ENCODE data around the gene MAPK6.
"Not testable (repeated sequence)": the region's sequence is repeated elsewhere in the genome, so short reads cannot be mapped to it uniquely, and the experiment has no call there.

Gene MAPK6

DNA sequence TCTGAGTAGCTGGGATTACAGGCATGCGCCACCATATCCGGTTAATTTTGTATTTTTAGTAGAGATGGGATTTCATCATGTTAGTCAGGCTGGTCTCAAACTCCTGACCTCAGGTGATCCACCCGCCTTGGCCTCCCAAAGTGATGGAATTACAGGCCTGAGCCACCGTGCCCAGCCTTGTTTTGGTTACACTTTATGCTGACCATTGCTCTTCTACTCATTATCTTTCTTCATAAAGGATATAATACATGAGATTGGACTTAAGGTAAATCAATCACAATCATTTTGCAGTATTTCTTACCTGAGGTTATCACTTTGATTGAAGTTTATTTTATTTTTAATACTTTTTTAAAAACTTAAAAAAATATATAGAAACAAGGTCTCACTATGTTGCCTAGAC, 45.2 kb upstream of the MAPK6 start:
- TF ChIP-seq, protein P1, sequence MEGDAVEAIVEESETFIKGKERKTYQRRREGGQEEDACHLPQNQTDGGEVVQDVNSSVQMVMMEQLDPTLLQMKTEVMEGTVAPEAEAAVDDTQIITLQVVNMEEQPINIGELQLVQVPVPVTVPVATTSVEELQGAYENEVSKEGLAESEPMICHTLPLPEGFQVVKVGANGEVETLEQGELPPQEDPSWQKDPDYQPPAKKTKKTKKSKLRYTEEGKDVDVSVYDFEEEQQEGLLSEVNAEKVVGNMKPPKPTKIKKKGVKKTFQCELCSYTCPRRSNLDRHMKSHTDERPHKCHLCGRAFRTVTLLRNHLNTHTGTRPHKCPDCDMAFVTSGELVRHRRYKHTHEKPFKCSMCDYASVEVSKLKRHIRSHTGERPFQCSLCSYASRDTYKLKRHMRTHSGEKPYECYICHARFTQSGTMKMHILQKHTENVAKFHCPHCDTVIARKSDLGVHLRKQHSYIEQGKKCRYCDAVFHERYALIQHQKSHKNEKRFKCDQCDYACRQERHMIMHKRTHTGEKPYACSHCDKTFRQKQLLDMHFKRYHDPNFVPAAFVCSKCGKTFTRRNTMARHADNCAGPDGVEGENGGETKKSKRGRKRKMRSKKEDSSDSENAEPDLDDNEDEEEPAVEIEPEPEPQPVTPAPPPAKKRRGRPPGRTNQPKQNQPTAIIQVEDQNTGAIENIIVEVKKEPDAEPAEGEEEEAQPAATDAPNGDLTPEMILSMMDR (conservative IDR thresholded peaks at IDR 0.05; ENCODE audit: low read depth) = no peak
- peak overlapping the region; percentile 6; the same call in 1 of the 2 replicates for H3K27ac ChIP-seq
- POLR2A ChIA-PET (ENCODE audit: low non-redundant PET) = no interaction called here
- CTCF ChIA-PET = no interaction called here
- no peak for DNase-seq (ENCODE audit: low spot score)

DNA sequence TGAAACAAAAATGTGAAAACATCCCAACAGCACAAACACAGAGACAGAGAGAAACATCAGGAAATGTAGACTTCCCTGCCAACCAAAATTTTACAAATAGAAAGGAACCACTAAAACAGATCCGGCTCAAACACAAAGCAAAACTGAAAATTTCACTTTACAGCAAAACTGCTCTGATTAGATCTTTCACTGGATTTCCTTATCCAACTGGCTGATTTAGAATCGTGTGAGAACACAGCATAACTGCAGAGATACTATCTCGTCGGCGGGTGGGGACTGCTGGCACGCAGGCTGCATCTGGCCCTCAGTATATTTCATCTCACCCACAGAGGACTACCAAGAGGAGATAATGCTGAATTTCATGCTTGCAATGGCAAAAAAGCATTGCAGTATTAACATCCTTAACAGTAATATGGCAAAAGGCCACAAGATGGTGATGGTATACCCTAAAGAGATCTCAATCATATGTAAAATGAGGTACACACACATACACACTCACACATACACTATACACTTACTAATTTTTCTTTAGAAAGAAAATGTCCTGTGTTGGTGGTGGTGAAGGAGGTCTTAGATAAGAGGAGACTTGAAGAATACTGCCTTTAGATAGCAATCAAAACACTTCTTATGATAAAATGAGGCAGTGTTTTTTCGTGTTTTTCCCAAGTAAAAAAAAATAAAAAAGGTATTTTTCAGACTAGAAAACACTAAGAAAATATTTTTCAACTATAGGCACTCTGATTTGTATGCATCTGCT, 36.8 kb upstream of the MAPK6 start:
- peak; percentile 77 for DNase-seq (ENCODE audit: low spot score)
- peak overlapping the region; percentile 89 for H3K27ac ChIP-seq
- CTCF ChIA-PET = interaction anchor here (0.7 kb wide), 1 partner anchor 377 kb away, joined by 4 read pairs; no protein-coding TSS in a partner anchor
- TF ChIP-seq, protein P1 (conservative IDR thresholded peaks at IDR 0.05; ENCODE audit: low read depth) = peak; percentile 81
- POLR2A ChIA-PET (ENCODE audit: low non-redundant PET) = interaction anchor here (0.7 kb wide), 1 partner anchor 87 kb away, joined by 4 read pairs; no protein-coding TSS in a partner anchor

DNA sequence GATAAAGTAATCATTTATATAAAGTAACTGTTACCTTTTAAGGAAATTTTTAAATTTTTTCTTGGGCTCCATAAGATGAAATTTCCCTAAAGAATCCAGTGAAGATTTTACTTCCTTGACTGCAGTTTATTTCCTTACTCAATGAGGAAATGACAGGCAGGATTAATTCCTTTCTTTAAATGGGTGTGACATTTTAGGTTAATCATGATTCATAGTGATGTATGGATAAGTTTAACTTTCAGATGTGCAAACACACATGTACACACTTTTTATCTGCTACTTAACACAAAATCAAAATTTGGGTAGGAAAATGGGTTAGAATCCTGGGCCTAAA, 36.3 kb upstream of the MAPK6 start:
- peak; percentile 45 for DNase-seq (ENCODE audit: low spot score)
- peak overlapping the region; percentile 86 for H3K27ac ChIP-seq
- POLR2A ChIA-PET (ENCODE audit: low non-redundant PET) = no interaction called here
- CTCF ChIA-PET = no interaction called here
- TF ChIP-seq, protein P1 (conservative IDR thresholded peaks at IDR 0.05; ENCODE audit: low read depth) = no peak

DNA sequence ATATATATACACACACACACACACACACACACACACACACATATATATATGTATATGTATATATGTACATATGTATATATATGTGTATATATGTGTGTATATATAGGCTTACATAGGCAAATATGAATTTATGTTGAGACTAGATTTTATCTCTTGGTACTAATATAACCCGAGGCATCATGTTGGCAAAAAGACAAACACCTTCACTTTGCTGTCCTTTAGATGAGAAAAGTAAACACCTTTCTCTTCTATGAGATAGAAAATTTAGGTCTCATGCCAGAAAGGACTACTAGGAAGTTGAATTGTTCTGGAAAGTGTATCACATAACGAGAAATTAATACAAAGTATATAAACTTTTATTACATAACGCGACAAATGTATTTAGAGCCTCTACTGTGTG, 27.9 kb upstream of the MAPK6 start:
- CTCF ChIA-PET = interaction anchor here (0.6 kb wide), 1 partner anchor 238 kb away, joined by 3 read pairs; no protein-coding TSS in a partner anchor
- DNase-seq (ENCODE audit: low spot score) = no peak
- POLR2A ChIA-PET (ENCODE audit: low non-redundant PET) = no interaction called here
- TF ChIP-seq, protein P1 (conservative IDR thresholded peaks at IDR 0.05; ENCODE audit: low read depth) = no peak
- H3K27ac ChIP-seq = no peak overlapping the region

DNA sequence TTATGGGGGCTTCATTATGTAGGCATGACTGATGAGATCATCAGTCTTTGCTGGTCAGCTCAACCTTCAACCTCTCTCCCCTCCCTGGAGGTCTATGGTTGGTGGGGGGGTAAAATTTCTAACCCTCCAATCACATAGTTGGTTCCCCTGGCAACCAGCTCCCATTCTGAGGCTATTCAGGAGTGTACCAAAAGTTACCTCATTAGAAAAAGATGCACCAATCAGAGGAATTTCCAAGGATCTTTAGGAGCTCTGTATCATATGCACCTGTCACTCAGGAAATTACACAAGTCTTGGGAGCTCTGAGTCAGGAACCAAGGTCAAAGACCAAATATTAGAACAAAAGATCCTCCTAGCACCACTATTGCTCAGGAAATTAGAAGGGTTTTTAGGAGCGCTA, 26.1 kb upstream of the MAPK6 start:
- peak overlapping the region; percentile 18; the same call in 1 of the 2 replicates for H3K27ac ChIP-seq
- CTCF ChIA-PET = interaction anchor here (0.6 kb wide), 1 partner anchor 842 kb away, joined by 5 read pairs; no protein-coding TSS in a partner anchor
- TF ChIP-seq, protein P1 (conservative IDR thresholded peaks at IDR 0.05; ENCODE audit: low read depth) = no peak
- peak; percentile 73 for DNase-seq (ENCODE audit: low spot score)
- POLR2A ChIA-PET (ENCODE audit: low non-redundant PET) = interaction anchor here (0.7 kb wide), 1 partner anchor 22 kb away, joined by 4 read pairs; the partner anchor contains the start of gene LEO1

DNA sequence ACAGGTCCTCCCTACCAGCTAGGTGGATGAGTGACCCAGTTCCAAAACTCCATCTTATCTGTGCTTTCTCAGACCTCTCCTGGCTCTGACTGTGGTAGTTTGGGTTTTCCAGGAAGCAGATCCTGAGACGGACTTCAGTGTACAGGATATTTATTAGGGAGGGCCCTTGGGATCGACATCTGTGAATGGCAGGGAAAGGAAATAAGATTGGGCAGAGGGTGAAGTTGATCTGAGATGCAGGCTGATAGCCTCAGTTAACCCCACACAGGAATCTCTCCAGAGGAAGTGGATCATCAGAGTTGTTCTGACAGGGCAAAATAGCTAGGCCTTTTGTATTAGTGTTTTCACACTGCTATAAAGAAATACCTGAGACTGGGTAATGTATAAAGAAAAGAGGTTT, 16.7 kb upstream of the MAPK6 start:
- no peak overlapping the region for H3K27ac ChIP-seq
- TF ChIP-seq, protein P1 (conservative IDR thresholded peaks at IDR 0.05; ENCODE audit: low read depth) = no peak
- no peak for DNase-seq (ENCODE audit: low spot score)
- CTCF ChIA-PET = no interaction called here
- POLR2A ChIA-PET (ENCODE audit: low non-redundant PET) = no interaction called here

DNA sequence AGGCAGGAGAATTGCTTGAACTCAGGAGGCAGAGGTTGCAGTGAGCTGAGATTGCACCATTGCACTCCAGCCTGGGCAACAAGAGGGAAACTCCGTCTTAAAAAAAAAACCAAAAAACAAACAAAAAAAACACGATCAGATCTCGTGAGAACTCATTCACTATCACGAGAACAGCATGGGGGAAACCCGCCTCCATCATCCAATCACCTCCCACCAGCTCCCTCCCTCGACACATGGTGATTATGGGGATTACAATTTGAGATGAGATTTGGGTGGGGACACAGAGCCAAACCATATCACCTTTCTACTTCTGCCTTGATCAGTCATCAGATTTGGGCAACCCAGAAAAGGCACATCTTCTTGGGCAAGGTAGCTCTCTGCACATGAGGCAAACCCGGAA, 15.9 kb upstream of the MAPK6 start:
- CTCF ChIA-PET = interaction anchor here (0.6 kb wide), 1 partner anchor 155 kb away, joined by 4 read pairs; no protein-coding TSS in a partner anchor
- DNase-seq (ENCODE audit: low spot score); POLR2A ChIA-PET (ENCODE audit: low non-redundant PET); H3K27ac ChIP-seq: not testable (repeated sequence)

Data from RWPE1 (cell line).